IPS-18a (cell line): Measurements from ENCODE around the gene EEF1B2.
"Not testable (repeated sequence)": the region's sequence is repeated elsewhere in the genome, so short reads cannot be mapped to it uniquely, and the experiment has no call there.

Experiments used
- H3K27ac ChIP-seq: one replicate; pipeline ENCODE4 v1.5.1; 2013; ENCODE audit warnings: low read length
- H3K27me3 ChIP-seq: one replicate; pipeline ENCODE4 v1.6.1; 2013; ENCODE audit warnings: mild to moderate bottlenecking, low read length; ENCODE audit not compliant: control insufficient read depth, insufficient read depth
- H3K36me3 ChIP-seq: one replicate; pipeline ENCODE4 v1.6.1; 2013; ENCODE audit warnings: low read depth, low read length; ENCODE audit not compliant: control insufficient read depth
- H3K4me1 ChIP-seq: one replicate; pipeline ENCODE4 v1.6.1; 2013; ENCODE audit warnings: low read depth, low read length; ENCODE audit not compliant: control insufficient read depth
- H3K4me3 ChIP-seq: one replicate; pipeline ENCODE4 v1.5.1; 2013; ENCODE audit warnings: low read length
- H3K9ac ChIP-seq: one replicate; pipeline ENCODE4 v1.6.1; 2013; ENCODE audit warnings: mild to moderate bottlenecking, low read length, moderate library complexity
- H3K9me3 ChIP-seq: one replicate; pipeline ENCODE4 v1.6.1; 2013; ENCODE audit warnings: low read depth, low read length; ENCODE audit not compliant: control insufficient read depth

EEF1B2 gene

DNA sequence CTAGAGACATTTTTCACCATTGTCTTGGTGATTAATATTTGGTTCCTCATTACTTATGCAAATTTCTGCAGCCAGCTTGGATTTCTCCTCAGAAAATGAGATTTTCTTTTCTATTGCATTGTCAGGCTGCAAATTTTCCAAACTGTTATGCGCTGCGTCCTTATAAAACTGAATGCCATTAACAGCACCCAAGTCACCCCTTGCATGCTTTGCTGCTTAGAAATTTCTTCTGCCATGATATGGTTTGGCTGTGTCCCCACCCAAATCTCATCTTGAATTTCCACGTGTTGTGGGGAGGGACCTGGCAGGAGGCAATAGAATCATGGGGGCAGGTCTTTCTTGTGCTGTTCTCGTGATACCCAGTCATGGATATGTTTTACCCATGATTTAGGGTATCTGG lies 8.5 kb downstream of the EEF1B2 start:
- H3K36me3 ChIP-seq = peaks cover 10% of the 10 kb centered on the region

DNA sequence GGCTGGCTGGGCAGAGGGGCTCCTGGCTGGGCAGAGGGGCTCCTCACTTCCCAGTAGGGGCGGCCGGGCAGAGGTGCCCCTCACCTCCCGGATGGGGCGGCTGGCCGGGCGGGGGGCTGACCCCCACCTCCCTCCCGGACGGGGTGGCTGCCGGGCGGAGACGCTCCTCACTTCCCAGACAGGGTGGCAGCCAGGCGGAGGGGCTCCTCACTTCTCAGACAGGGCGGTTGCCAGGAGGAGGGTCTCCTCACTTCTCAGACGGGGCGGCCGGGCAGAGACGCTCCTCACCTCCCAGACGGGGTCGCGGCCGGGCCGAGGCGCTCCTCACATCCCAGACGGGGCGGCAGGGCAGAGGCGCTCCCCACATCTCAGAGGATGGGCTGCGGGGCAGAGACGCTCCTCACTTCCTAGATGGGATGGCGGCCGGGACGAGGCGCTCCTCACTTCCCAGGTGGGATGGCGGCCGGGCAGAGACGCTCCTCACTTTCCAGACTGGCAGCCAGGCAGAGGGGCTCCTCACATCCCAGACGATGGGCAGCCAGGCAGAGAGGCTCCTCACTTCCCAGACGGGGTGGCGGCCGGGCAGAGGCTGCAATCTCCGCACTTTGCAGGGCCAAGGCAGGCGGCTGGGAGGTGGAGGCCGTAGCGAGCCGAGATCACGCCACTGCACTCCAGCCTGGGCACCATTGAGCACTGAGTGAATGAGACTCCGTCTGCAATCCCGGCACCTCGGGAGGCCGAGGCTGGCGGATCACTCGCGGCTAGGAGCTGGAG lies 12.1 kb downstream of the EEF1B2 start:
- not testable (repeated sequence) for H3K9ac ChIP-seq, H3K27ac ChIP-seq, H3K27me3 ChIP-seq, H3K4me3 ChIP-seq, H3K9me3 ChIP-seq, H3K36me3 ChIP-seq, H3K4me1 ChIP-seq

More for the DNA sequence above, 8.5 kb downstream of the EEF1B2 start:
- H3K9ac ChIP-seq, H3K4me1 ChIP-seq, H3K4me3 ChIP-seq, H3K27me3 ChIP-seq, H3K27ac ChIP-seq, H3K9me3 ChIP-seq: not testable (repeated sequence)

DNA sequence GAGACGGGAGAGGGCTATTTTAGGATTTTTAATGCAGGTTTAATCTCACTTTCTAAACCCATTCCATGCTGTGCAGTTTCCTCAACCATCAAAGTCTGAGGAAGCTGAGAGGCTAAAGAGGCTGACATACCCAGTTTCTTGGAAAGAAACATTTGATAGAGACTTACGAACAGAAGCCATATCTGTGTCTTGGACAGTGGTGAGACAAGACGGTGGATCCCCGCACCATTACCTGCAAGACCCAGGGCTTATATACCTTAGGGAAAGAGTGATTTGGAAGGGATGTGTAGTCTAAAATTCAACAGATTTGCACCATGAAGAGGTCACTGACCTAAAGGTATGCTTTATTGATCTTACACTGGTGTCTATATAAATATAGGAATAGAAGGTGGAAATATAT lies 13.5 kb downstream of the EEF1B2 start:
- no peak overlapping the region for H3K9ac ChIP-seq
- no peaks in the 10 kb centered on the region for H3K9me3 ChIP-seq
- H3K27me3 ChIP-seq = no peaks in the 10 kb centered on the region
- H3K27ac ChIP-seq = no peak overlapping the region
- H3K36me3 ChIP-seq = no peaks in the 10 kb centered on the region
- no peak overlapping the region for H3K4me3 ChIP-seq
- no peaks in the 10 kb centered on the region for H3K4me1 ChIP-seq

- no peaks in the 10 kb centered on the region for H3K36me3 ChIP-seq
- no peak overlapping the region for H3K27ac ChIP-seq
- no peaks in the 10 kb centered on the region for H3K9me3 ChIP-seq
- no peaks in the 10 kb centered on the region for H3K27me3 ChIP-seq
- H3K4me1 ChIP-seq = no peaks in the 10 kb centered on the region
- H3K4me3 ChIP-seq = no peak overlapping the region
- no peak overlapping the region for H3K9ac ChIP-seq
These were observed 16.4 kb downstream of the EEF1B2 start for GRCh38 chr2:206176121-206176520.

DNA sequence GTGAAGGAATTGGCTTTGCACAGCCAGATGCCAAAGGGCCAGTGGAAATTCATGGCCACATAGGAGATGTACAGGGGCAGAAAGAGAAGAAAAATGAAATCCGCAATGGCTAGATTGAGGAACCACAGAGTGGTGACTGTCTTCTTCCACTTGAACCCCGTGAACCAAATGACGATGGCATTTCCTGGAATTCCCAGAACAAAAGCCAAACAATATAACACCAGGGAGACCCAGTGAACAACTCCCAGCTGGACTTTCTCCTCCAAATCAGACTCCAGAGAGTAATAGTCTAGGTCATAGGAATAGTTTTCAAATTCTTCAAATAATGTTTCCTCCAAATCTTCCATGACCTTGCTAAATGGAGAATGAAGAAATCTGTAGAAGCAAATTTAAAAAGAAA lies 17.2 kb downstream of the EEF1B2 start:
- Histone ChIP-seq H3K27me3 (no peaks in the 10 kb centered on the region), H3K4me1 (no peaks in the 10 kb centered on the region), H3K27ac (no peak overlapping the region)

DNA sequence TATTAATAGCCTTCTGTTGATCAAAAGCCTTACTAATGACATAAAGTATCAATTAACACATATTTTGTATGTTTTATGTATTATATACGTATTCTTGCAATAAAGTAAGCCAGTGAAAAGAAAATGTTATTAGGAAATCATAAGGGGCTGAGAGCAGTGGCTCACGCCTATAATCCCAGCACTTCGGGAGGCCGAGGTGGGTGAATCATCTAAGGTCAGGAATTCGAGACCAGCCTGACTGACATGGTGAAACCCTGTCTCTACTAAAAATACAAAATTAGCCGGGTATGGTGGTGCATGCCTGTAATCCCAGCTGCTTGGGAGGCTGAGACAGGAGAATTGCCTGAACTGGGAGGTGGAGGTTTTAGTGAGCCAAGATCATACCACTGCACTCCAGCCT lies 21.8 kb downstream of the EEF1B2 start:
- H3K27ac ChIP-seq, H3K9ac ChIP-seq, H3K4me3 ChIP-seq, H3K9me3 ChIP-seq, H3K27me3 ChIP-seq, H3K4me1 ChIP-seq, H3K36me3 ChIP-seq: not testable (repeated sequence)

More for the DNA sequence above, 17.2 kb downstream of the EEF1B2 start:
- Histone ChIP-seq H3K9ac (no peak overlapping the region), H3K9me3 (no peaks in the 10 kb centered on the region), H3K36me3 (no peaks in the 10 kb centered on the region), H3K4me3 (no peak overlapping the region)

DNA sequence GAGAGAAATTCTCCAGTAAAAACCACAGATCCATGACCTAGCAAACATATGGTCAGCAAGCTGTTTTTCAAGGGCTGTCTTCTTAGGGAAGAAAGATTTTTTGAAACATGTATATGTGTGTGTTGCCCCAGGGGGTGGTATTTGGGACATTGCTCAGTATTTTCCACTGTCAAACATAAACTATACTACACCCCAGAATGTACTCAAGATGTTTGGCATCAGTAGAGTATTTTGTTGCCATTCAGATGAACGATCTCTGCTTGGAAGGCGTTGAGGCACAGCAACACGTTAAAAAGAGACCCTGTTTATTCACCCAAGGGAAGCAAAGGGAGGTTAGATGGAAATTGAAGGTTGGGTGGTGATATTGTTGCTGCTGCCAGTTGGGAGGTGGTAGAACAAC lies 30.0 kb downstream of the EEF1B2 start:
- Histone ChIP-seq H3K4me1 (peaks cover 4% of the 10 kb centered on the region), H3K27ac (no peak overlapping the region), H3K36me3 (no peaks in the 10 kb centered on the region), H3K9me3 (no peaks in the 10 kb centered on the region), H3K27me3 (no peaks in the 10 kb centered on the region), H3K9ac (no peak overlapping the region), H3K4me3 (no peak overlapping the region)

DNA sequence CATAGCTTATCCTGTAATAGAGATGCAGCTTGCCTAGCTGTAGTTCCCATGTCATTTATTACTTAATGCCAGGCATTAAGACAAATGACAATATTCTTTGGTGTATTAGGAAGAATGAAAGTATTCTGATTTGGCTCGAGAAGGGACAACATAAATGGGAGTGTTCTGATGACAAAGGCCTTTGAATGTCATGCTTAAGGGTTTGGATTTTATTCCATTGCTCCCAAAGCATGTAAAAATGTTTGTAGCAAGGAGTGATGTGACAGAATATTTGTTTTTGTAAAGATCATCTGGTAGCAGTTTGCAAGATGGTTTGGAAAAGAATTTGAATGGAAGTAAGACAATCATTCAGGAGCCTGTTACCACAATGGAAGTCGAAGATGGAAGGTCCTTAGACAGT lies 30.4 kb downstream of the EEF1B2 start:
- H3K9ac ChIP-seq = no peak overlapping the region
- H3K27ac ChIP-seq = no peak overlapping the region
- H3K4me1 ChIP-seq = peaks cover 4% of the 10 kb centered on the region
- H3K27me3 ChIP-seq = no peaks in the 10 kb centered on the region
- no peaks in the 10 kb centered on the region for H3K36me3 ChIP-seq
- no peak overlapping the region for H3K4me3 ChIP-seq
- no peaks in the 10 kb centered on the region for H3K9me3 ChIP-seq

DNA sequence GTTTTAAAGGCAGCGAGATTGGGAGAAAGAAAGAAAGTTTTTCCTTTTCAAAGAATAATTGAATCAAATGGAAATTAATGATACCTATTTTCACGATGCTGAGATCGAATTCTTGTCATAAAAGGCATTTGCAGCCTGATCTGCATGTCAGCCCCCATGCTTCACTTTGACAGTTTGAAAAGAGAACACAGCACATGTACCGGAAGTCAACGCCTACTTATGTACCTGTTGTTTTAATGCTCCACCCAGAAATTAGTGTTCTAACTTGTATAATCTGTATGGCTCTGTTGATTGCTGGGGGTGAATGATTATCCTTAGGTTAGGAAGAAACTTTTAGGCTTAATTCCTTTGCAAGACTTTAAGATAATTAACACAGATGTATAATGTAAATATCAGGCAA lies 31.0 kb downstream of the EEF1B2 start:
- Histone ChIP-seq H3K4me1 (peaks cover 4% of the 10 kb centered on the region), H3K27ac (no peak overlapping the region)

DNA sequence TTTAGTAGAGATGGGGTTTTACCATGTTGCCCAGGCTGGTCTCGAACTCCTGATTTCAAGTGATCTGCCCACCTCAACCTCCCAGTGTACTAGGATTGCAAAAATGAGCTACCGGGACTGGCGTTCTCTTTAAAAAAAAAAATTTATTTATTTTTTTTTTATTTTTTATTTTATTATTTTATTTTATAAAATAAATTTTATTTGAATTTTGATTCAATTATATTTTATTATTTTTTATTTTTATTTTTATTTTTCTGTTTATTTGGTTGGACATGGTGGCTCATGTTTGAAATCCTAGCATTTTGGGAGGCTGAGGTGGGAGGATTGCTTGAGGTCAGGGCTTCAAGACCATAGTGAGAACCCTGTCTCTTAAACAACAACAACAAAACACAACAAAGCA lies 32.5 kb downstream of the EEF1B2 start:
- H3K4me1 ChIP-seq = peaks cover 4% of the 10 kb centered on the region
- H3K27ac ChIP-seq = no peak overlapping the region
- no peaks in the 10 kb centered on the region for H3K27me3 ChIP-seq
- no peaks in the 10 kb centered on the region for H3K9me3 ChIP-seq
- no peak overlapping the region for H3K4me3 ChIP-seq
- H3K36me3 ChIP-seq = no peaks in the 10 kb centered on the region
- no peak overlapping the region for H3K9ac ChIP-seq

More for the DNA sequence above, 31.0 kb downstream of the EEF1B2 start:
- Histone ChIP-seq H3K27me3 (no peaks in the 10 kb centered on the region), H3K9ac (no peak overlapping the region), H3K9me3 (no peaks in the 10 kb centered on the region), H3K4me3 (no peak overlapping the region), H3K36me3 (no peaks in the 10 kb centered on the region)

- Histone ChIP-seq H3K9me3 (no peaks in the 10 kb centered on the region), H3K27ac (no peak overlapping the region), H3K4me3 (no peak overlapping the region), H3K4me1 (peaks cover 4% of the 10 kb centered on the region), H3K27me3 (no peaks in the 10 kb centered on the region), H3K9ac (no peak overlapping the region), H3K36me3 (no peaks in the 10 kb centered on the region)
These were observed 34.1 kb downstream of the EEF1B2 start for GRCh38 chr2:206193671-206194357.

DNA sequence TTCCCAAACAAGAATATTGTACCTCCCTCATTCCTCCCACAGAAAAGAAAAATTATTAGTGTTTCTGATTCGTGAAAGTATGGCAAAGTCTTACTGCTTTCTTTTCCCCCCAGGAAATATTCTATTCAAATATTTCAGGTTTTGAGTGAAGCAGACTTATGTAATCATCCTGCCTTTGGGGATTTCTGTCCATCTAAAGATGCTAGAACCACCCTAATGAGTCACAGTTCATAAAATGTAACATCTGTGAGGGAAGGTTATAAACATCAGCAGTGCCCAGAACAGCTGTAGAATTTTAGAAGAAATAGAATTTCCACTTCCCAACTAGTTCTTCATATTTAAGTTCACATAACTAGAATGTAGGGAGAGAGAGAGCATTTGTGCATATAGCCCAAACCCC lies 39.0 kb downstream of the EEF1B2 start:
- Histone ChIP-seq H3K4me1 (peaks cover 11% of the 10 kb centered on the region), H3K27ac (no peak overlapping the region), H3K36me3 (no peaks in the 10 kb centered on the region), H3K9me3 (no peaks in the 10 kb centered on the region), H3K4me3 (no peak overlapping the region), H3K9ac (no peak overlapping the region), H3K27me3 (no peaks in the 10 kb centered on the region)
